H9 (cell line): ENCODE measurements around the gene LMTK2. TPM values are rescaled to one million over a fixed set of nuclear protein-coding genes. Genes with fewer than 3 reads are reported as not detected.

Experiments used
- DNase-seq: peaks from one replicate; pipeline ENCODE4 v3.0.0-alpha.2; 2017
- H2AFZ ChIP-seq: one replicate; pipeline ENCODE4 v1.6.1; 2013; ENCODE audit warnings: mild to moderate bottlenecking, low read length, control low read depth, moderate library complexity
- H2AK5ac ChIP-seq: 2 replicates; pipeline ENCODE4 v1.6.1; 2013; ENCODE audit warnings: low read length, control low read depth, mixed read lengths; ENCODE audit not compliant: insufficient read length
- H2BK120ac ChIP-seq: one replicate; pipeline ENCODE4 v1.6.1; 2013; ENCODE audit warnings: low read depth, mild to moderate bottlenecking, low read length, control low read depth, inconsistent platforms; ENCODE audit not compliant: poor library complexity, severe bottlenecking
- H2BK12ac ChIP-seq: 2 replicates; pipeline ENCODE4 v1.6.1; 2013; ENCODE audit warnings: low read length, control low read depth, mixed read lengths, low read depth; ENCODE audit not compliant: insufficient read length
- H2BK15ac ChIP-seq: 2 replicates; pipeline ENCODE4 v1.6.1; 2013; ENCODE audit warnings: low read depth, low read length, control low read depth
- H2BK20ac ChIP-seq: one replicate; pipeline ENCODE4 v1.6.1; 2013; ENCODE audit warnings: low read depth, mild to moderate bottlenecking, low read length, control low read depth, inconsistent platforms; ENCODE audit not compliant: poor library complexity, severe bottlenecking
- H2BK5ac ChIP-seq: 2 replicates; pipeline ENCODE4 v1.6.1; 2013; ENCODE audit warnings: low read length, control low read depth, mixed read lengths; ENCODE audit not compliant: insufficient read length
- H3K14ac ChIP-seq: 2 replicates; pipeline ENCODE4 v1.6.1; 2013; ENCODE audit warnings: low read length, control low read depth; ENCODE audit not compliant: insufficient read depth
- H3K18ac ChIP-seq: 2 replicates; pipeline ENCODE4 v1.6.1; 2013; ENCODE audit warnings: low read depth, mild to moderate bottlenecking, mixed read lengths, low read length, control low read depth; ENCODE audit not compliant: insufficient read length
- H3K23ac ChIP-seq: 2 replicates; pipeline ENCODE4 v1.6.1; 2013; ENCODE audit warnings: low read length, control low read depth, mixed read lengths, low read depth; ENCODE audit not compliant: insufficient read length
- H3K23me2 ChIP-seq: 2 replicates; pipeline ENCODE4 v1.6.1; 2013; ENCODE audit warnings: low read depth, mild to moderate bottlenecking, mixed read lengths, low read length, control low read depth; ENCODE audit not compliant: insufficient read length, poor library complexity, severe bottlenecking
- H3K27ac ChIP-seq: 2 replicates; pipeline ENCODE4 v1.5.1; 2013; ENCODE audit warnings: low read length, control low read depth, mixed read lengths, low read depth; ENCODE audit not compliant: insufficient read length
- H3K27me3 ChIP-seq: 2 replicates; pipeline ENCODE4 v1.6.1; 2013; ENCODE audit warnings: low read length, control low read depth, inconsistent platforms; ENCODE audit not compliant: insufficient read depth
- H3K4ac ChIP-seq: 2 replicates; pipeline ENCODE4 v1.6.1; 2013; ENCODE audit warnings: low read depth, mild to moderate bottlenecking, control low read depth, inconsistent platforms, low read length, moderate library complexity
- H3K4me1 ChIP-seq: 2 replicates; pipeline ENCODE4 v1.6.1; 2013; ENCODE audit warnings: low read length, control low read depth, inconsistent platforms; ENCODE audit not compliant: insufficient read depth
- H3K4me2 ChIP-seq: 2 replicates; pipeline ENCODE4 v1.6.1; 2013; ENCODE audit warnings: low read length, control low read depth, mixed read lengths; ENCODE audit not compliant: insufficient read length, insufficient read depth
- H3K56ac ChIP-seq: 2 replicates; pipeline ENCODE4 v1.6.1; 2013; ENCODE audit warnings: low read depth, mild to moderate bottlenecking, mixed read lengths, low read length, control low read depth; ENCODE audit not compliant: insufficient read length
- H3K79me1 ChIP-seq: 2 replicates; pipeline ENCODE4 v1.6.1; 2013; ENCODE audit warnings: low read depth, mild to moderate bottlenecking, moderate library complexity, low read length, control low read depth, inconsistent platforms; ENCODE audit not compliant: insufficient read depth, poor library complexity, severe bottlenecking
- H3K79me2 ChIP-seq: 2 replicates; pipeline ENCODE4 v1.6.1; 2013; ENCODE audit warnings: low read length, control low read depth, inconsistent platforms; ENCODE audit not compliant: insufficient read depth
- H3K9ac ChIP-seq: 2 replicates; pipeline ENCODE4 v1.6.1; 2013; ENCODE audit warnings: low read length, control low read depth, mixed read lengths; ENCODE audit not compliant: insufficient read length; ENCODE audit errors: extremely low read depth
- H3K9me3 ChIP-seq: one replicate; pipeline ENCODE4 v1.6.1; 2013; ENCODE audit warnings: low read depth, low read length, inconsistent platforms; ENCODE audit not compliant: control insufficient read depth
- H3T11ph ChIP-seq: one replicate; pipeline ENCODE4 v1.6.1; 2013; ENCODE audit warnings: mild to moderate bottlenecking, low read length, control low read depth, inconsistent platforms
- H4K20me1 ChIP-seq: one replicate; pipeline ENCODE4 v1.6.1; 2013; ENCODE audit not compliant: control insufficient read depth, insufficient read length, insufficient read depth
- H4K5ac ChIP-seq: 2 replicates; pipeline ENCODE4 v1.6.1; 2013; ENCODE audit warnings: low read depth, mild to moderate bottlenecking, mixed read lengths, low read length, control low read depth; ENCODE audit not compliant: insufficient read length
- H4K8ac ChIP-seq: replicated peaks from 2 replicates; pipeline ENCODE4 v1.6.1; 2013; ENCODE audit warnings: low read length, control low read depth, mixed read lengths, low read depth; ENCODE audit not compliant: insufficient read length
- H4K91ac ChIP-seq: 2 replicates; pipeline ENCODE4 v1.6.1; 2013; ENCODE audit warnings: low read depth, mild to moderate bottlenecking, moderate library complexity, mixed read lengths, low read length, control low read depth; ENCODE audit not compliant: insufficient read length
- H3K27ac Mint-ChIP-seq, 3 experiments: 2 replicates in 2 of 3; 3 replicates in 1 of 3; pipeline ENCODE4 v1.8.0; 2020 to 2021; ENCODE audit warnings: mixed read lengths in 3 of 3, mild to moderate bottlenecking in 1 of 3, moderate library complexity in 1 of 3
- H3K27me3 Mint-ChIP-seq: 2 replicates; pipeline ENCODE4 v1.8.0; 2021; ENCODE audit warnings: low read depth, mild to moderate bottlenecking, moderate library complexity, mixed read lengths
- H3K36me3 Mint-ChIP-seq, 3 experiments: 2 replicates in 2 of 3; 3 replicates in 1 of 3; pipeline ENCODE4 v1.8.0; 2020 to 2021; ENCODE audit warnings: low read depth in 3 of 3, mixed read lengths in 3 of 3; ENCODE audit not compliant: insufficient read depth in 1 of 3
- H3K4me1 Mint-ChIP-seq, 2 experiments: 2 replicates each; pipeline ENCODE4 v1.8.0; 2020; ENCODE audit warnings: mixed read lengths in 2 of 2
- H3K4me3 Mint-ChIP-seq, 2 experiments: 2 replicates in 1 of 2; 3 replicates in 1 of 2; pipeline ENCODE4 v1.8.0; 2020 to 2021; ENCODE audit warnings: mild to moderate bottlenecking in 2 of 2, mixed read lengths in 2 of 2, moderate library complexity in 1 of 2
- H3K9me3 Mint-ChIP-seq, 2 experiments: 2 replicates in 1 of 2; 3 replicates in 1 of 2; pipeline ENCODE4 v1.8.0; 2020; ENCODE audit warnings: mild to moderate bottlenecking in 2 of 2, mixed read lengths in 2 of 2, moderate library complexity in 1 of 2
- CTCF ChIP-seq: fragments of 200-600 bp; sonication (generic); conservative IDR thresholded peaks from 3 replicates; pipeline ENCODE4 v1.8.0; 2021; ENCODE audit warnings: antibody characterized with exemption, mild to moderate bottlenecking
- WGBS: extraction: QIAGEN DNeasy Blood & Tissue Kit; methylation state at CpG from one replicate; pipeline ENCODE4 v1.1.7; 2013; ENCODE audit warnings: missing lambda C conversion rate, low lambda C conversion rate, mixed read lengths; ENCODE audit not compliant: insufficient read length; ENCODE audit errors: extremely low coverage; 5-methylcytosine and 5-hydroxymethylcytosine counted together
- total RNA-seq: library from RNA; stranded (reverse); gene quantifications from 2 replicates; pipeline ENCODE4 v1.2.1, GENCODE V29; 2021

The LMTK2 gene
- total RNA-seq, 1 experiment from 2014 or later: 24.9 TPM

- Mint-ChIP-seq H3K4me1 (no peaks in the 10 kb centered on the region), H3K27ac (no peak overlapping the region; a peak in 1 of 7 replicates), H3K4me3 (no peak overlapping the region), H3K36me3 (peaks cover 22 to 64% (median 48%) of the 10 kb centered on the region in 3 experiments; a peak in 6 of 7 replicates), H3K27me3 (no peaks in the 10 kb centered on the region), H3K9me3 (no peaks in the 10 kb centered on the region)
- Histone ChIP-seq H2BK15ac (no peak overlapping the region), H4K5ac (no peak overlapping the region), H2AK5ac (no peak overlapping the region), H4K8ac (no peak overlapping the region), H3T11ph (no peak overlapping the region), H3K9me3 (no peaks in the 10 kb centered on the region), H2BK5ac (no peak overlapping the region), H3K4me1 (no peaks in the 10 kb centered on the region), H3K18ac (no peak overlapping the region), H3K4ac (no peak overlapping the region), H4K20me1 (no peaks in the 10 kb centered on the region), H3K56ac (no peak overlapping the region), H2AFZ (no peak overlapping the region), H4K91ac (no peak overlapping the region), H3K79me1 (no peaks in the 10 kb centered on the region), H3K14ac (no peak overlapping the region), H3K79me2 (no peaks in the 10 kb centered on the region), H2BK20ac (no peak overlapping the region), H3K27me3 (no peaks in the 10 kb centered on the region), H3K23ac (no peak overlapping the region), H3K27ac (no peak overlapping the region), H3K9ac (no peak overlapping the region), H3K23me2 (no peaks in the 10 kb centered on the region), H2BK12ac (no peak overlapping the region), H2BK120ac (no peak overlapping the region), H3K4me2 (no peak overlapping the region)
- DNase-seq: no peak
- no peak for TF ChIP-seq CTCF
- no CpG with 5 or more reads among the region's 28 CpGs for WGBS
These were observed 87.5 kb downstream of the LMTK2 start for GRCh38 chr7:98194186-98194585.
